Skeletal muscle tissue (tissue), 4 donors: ENCODE results near the gene USF1. TPM values are rescaled to one million over a fixed set of nuclear protein-coding genes. Genes with fewer than 3 reads are reported as not detected.

ENCODE experiments used
- H3K27ac ChIP-seq: one replicate; pipeline ENCODE4 v1.7.0; 2013; ENCODE audit warnings: mild to moderate bottlenecking, low read depth, low read length, inconsistent platforms
- H3K27me3 ChIP-seq, 3 donors: one replicate each; pipeline ENCODE4 v1.7.0; 2013; ENCODE audit warnings: low read length in 3 of 3; ENCODE audit not compliant: control insufficient read depth in 3 of 3, insufficient read depth in 3 of 3
- H3K36me3 ChIP-seq, 3 donors: one replicate each; pipeline ENCODE4 v1.7.0; 2013; ENCODE audit warnings: low read length in 3 of 3; ENCODE audit not compliant: control insufficient read depth in 3 of 3, insufficient read depth in 3 of 3
- H3K4me1 ChIP-seq, 3 donors: one replicate each; pipeline ENCODE4 v1.7.0; 2013; ENCODE audit warnings: low read length in 3 of 3, mild to moderate bottlenecking in 3 of 3; ENCODE audit not compliant: control insufficient read depth in 3 of 3, insufficient read depth in 3 of 3
- H3K4me3 ChIP-seq, 3 donors: one replicate each; pipeline ENCODE4 v1.7.0; 2013; ENCODE audit warnings: low read length in 3 of 3
- H3K9ac ChIP-seq, 3 donors: one replicate each; pipeline ENCODE4 v1.7.0; 2013; ENCODE audit warnings: low read length in 3 of 3, mild to moderate bottlenecking in 3 of 3, moderate library complexity in 2 of 3, low read depth in 1 of 3
- H3K9me3 ChIP-seq, 3 donors: one replicate each; pipeline ENCODE4 v1.7.0; 2013; ENCODE audit warnings: low read length in 3 of 3; ENCODE audit not compliant: control insufficient read depth in 3 of 3
- total RNA-seq: library from RNA; depleted of rRNA; stranded (reverse); fragments of >200 nt; gene quantifications from one replicate; pipeline ENCODE4 v1.2.3, GENCODE V29; 2014
- donor health status: Osteomylitis.

The USF1 gene
- total RNA-seq, 1 donor from 2014 or later: 66.3 TPM

DNA sequence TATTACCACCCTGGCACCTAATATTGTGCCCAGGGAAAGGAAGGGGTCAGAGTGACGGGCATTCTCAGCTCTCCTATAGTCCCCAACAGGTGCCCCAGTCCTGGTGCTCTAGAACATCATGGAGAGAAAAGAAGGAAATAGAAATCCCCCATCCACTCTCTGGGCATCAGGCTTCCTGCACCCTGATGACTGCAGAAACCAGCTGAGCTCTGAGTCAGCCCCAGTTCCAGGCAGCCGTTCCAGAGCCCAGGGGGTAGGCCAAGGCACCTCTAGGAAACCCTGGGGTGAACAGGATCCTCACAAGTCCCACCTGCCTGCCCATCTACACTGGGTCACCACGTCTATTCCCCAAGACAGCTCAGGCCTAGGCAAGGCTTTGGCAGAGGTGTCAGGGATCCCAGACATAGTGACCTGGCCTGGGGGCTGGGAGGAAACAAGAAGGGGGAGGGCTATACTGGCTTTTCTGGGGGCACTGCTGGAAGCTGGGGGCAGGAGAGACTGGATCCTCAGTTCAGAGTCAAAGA lies 42.9 kb upstream of the USF1 start:
- Histone ChIP-seq H3K27me3 (no peaks in the 10 kb centered on the region), H3K4me1 (peaks cover 0 to 5% (median 0%) of the 10 kb centered on the region in 3 donors), H3K36me3 (no peaks in the 10 kb centered on the region), H3K9ac (no peak overlapping the region), H3K27ac (no peak overlapping the region), H3K4me3 (no peak overlapping the region), H3K9me3 (no peaks in the 10 kb centered on the region)

DNA sequence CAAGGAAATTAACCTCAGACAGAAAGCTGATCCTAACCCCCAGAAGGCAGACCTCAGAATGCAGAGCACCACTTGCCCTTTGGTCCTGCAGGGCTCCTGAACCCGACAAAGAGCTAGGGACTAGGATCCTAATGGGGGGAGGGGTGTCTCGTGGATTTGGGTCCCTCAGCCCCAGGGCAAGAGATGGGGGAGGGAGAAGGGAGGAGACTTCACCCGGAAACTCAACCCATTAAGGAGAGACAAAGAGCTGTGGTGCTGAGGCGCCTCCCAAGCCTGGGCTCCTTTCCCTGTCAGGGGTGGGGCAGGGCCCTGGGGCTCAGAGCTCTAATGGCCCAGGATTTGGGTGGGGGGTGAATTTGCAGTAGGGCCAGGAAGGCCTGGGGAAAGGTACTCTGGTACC lies 40.7 kb upstream of the USF1 start:
- peaks cover 0 to 12% (median 4%) of the 10 kb centered on the region in 3 donors for H3K4me1 ChIP-seq
- H3K9ac ChIP-seq: no peak overlapping the region
- no peaks in the 10 kb centered on the region for H3K9me3 ChIP-seq
- no peaks in the 10 kb centered on the region for H3K27me3 ChIP-seq
- no peak overlapping the region for H3K27ac ChIP-seq
- H3K4me3 ChIP-seq: no peak overlapping the region
- H3K36me3 ChIP-seq: no peaks in the 10 kb centered on the region

DNA sequence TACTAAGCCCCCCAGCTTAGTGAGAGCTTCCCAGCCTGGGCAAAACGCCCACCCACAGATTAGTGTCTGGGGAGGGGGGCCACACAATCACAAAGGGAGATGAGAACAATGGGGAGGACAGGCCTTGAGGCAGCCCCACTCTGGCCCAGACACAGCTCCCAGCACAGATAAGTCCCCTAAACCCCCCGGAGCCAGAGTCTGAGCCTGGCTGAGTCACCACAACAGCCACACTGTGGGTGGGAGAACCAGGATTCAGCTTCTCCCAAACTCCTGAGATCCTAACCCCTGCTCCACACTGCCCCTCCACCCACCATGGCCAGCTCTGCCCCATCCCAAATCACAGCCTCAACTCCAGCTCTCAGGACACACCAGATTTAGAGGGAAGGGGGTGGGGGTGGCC lies 39.4 kb upstream of the USF1 start:
- Histone ChIP-seq H3K4me3 (no peak overlapping the region), H3K27ac (no peak overlapping the region), H3K9me3 (no peaks in the 10 kb centered on the region), H3K9ac (no peak overlapping the region), H3K36me3 (no peaks in the 10 kb centered on the region), H3K27me3 (no peaks in the 10 kb centered on the region), H3K4me1 (peaks cover 0 to 12% (median 4%) of the 10 kb centered on the region in 3 donors)

DNA sequence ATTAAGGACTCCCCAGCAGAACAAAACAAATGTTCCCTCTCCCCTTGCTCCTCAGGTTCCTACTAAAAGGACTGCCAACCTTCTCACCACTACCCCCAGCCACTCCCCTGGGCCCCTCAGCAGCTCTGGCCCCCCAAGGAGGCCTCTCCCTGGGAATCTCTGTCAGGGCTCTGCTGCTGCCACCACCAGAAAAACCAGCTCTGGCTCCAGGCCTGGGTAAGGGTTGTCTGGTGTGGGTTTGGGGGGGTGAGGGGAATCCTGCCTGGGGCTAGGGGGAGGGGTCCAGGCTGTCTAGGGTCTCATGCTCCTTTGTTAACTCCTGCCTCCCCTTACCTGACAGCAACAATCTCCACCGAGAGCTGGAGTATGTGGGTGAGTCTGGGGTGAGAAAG lies 38.8 kb upstream of the USF1 start:
- Histone ChIP-seq H3K27me3 (peaks cover 0 to 3% (median 0%) of the 10 kb centered on the region in 3 donors), H3K9ac (no peak overlapping the region), H3K36me3 (no peaks in the 10 kb centered on the region), H3K4me1 (peaks cover 0 to 12% (median 4%) of the 10 kb centered on the region in 3 donors), H3K9me3 (no peaks in the 10 kb centered on the region), H3K4me3 (no peak overlapping the region), H3K27ac (no peak overlapping the region)

DNA sequence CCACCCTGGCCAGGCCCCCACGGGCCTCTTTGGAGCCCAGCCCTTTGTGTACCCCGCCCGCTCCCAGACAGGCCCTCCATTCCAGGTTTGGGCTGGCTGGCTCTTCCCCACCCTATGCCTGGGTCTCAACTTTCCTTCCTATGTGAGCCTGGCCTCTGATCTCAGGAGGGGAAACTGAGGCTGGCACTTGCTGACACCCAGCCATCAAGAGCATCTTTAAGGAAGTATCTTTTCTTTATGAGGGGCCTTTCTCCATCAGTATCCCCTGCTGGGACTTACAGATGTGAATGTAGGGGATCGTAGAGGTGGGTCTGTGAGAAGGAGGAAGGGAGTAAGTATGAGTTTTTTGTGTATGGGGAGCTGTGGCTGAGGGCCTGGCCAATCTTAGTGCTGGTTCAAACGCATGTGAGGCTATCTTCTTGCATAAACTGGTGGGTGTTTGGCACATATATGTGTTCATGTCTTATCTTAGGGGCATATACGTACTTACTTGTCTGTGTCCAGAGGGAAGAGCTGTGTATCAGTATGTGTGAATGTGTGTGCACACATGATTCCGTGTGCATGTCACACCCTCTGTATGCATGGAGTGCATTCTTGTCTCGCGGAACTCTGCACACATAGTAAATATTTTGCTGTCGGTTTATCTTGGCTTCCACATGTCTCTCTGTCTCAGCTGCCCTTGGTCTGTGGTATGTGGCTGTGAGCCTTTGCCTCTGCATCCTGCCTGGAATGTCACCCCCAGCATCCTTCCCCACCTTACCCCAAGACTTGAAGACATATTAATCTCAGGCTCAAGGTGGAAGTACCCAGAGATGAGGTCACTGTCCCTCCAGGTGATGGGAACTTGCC lies 38.2 kb upstream of the USF1 start:
- no peaks in the 10 kb centered on the region for H3K9me3 ChIP-seq
- no peaks in the 10 kb centered on the region for H3K36me3 ChIP-seq
- peaks cover 0 to 11% (median 4%) of the 10 kb centered on the region in 3 donors for H3K4me1 ChIP-seq
- peaks cover 2 to 9% (median 3%) of the 10 kb centered on the region in 3 donors for H3K27me3 ChIP-seq
- H3K9ac ChIP-seq: no peak overlapping the region
- H3K27ac ChIP-seq: no peak overlapping the region
- no peak overlapping the region for H3K4me3 ChIP-seq

GRCh38 chr1:161082996-161083747 lies 37.4 kb upstream of the USF1 start:
- H3K9ac ChIP-seq: no peak overlapping the region
- no peaks in the 10 kb centered on the region for H3K9me3 ChIP-seq
- no peaks in the 10 kb centered on the region for H3K36me3 ChIP-seq
- peaks cover 0 to 8% (median 4%) of the 10 kb centered on the region in 3 donors for H3K4me1 ChIP-seq
- peaks cover 2 to 10% (median 3%) of the 10 kb centered on the region in 3 donors for H3K27me3 ChIP-seq
- H3K4me3 ChIP-seq: no peak overlapping the region
- peak overlapping the region; percentile 30 for H3K27ac ChIP-seq

- no peak overlapping the region for H3K4me3 ChIP-seq
- H3K27ac ChIP-seq: peak overlapping the region; percentile 30
- no peak overlapping the region for H3K9ac ChIP-seq
- no peaks in the 10 kb centered on the region for H3K36me3 ChIP-seq
- peaks cover 0 to 8% (median 4%) of the 10 kb centered on the region in 3 donors for H3K4me1 ChIP-seq
- H3K9me3 ChIP-seq: no peaks in the 10 kb centered on the region
- peaks cover 2 to 10% (median 3%) of the 10 kb centered on the region in 3 donors for H3K27me3 ChIP-seq
Measured at GRCh38 chr1:161082483-161082882, 36.7 kb upstream of the USF1 start.

GRCh38 chr1:161081519-161081918 lies 35.7 kb upstream of the USF1 start:
- Histone ChIP-seq H3K4me3 (no peak overlapping the region), H3K27me3 (peaks cover 2 to 10% (median 3%) of the 10 kb centered on the region in 3 donors), H3K4me1 (peaks cover 0 to 8% (median 4%) of the 10 kb centered on the region in 3 donors), H3K9me3 (no peaks in the 10 kb centered on the region), H3K36me3 (no peaks in the 10 kb centered on the region), H3K9ac (no peak overlapping the region), H3K27ac (no peak overlapping the region)

DNA sequence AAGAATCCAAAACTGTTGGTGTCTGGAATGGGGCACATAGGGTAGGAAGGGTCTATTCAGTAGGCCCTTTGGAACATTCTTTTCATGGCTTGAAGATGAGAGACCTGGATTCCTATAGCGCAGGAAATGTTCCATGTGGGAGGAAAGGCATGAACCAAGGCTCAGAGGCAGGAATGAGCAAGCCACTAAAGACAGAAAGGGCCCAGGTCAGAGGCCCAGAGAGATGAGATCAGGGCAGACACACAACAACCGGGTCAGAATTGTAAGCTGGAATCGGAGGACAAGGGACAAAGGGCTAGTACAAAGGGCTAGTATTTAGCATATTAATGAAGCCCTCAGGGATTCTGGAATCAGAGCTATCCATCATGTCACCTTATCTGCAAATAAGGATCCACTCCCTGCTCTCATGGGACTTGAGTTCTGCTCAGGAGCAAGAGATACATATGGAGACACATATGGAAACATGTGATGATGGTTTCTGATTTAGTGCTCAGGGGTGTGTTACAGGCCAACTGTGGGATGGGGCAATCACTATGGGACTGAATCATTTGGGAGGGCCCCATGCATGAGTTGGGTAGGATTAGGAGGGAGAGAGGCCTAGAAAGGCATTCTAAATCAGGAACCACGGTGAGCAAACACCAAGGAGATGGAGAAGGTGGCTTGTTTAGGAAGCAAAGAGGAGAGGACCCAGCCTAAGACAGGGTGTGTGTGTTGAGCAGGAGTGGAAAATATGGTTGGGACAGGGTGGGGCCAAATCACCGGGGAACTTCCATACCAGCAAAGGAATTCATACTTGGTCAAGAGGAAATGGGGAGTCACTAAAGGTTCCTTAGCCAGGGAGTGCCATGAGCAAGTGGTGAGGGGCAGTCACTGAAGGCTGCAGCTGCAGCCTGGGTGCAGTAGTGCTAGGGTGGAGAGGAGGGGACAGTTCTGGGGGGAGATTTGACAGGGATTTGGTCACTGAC lies 34.9 kb upstream of the USF1 start:
- H3K9ac ChIP-seq: no peak overlapping the region
- H3K4me1 ChIP-seq: peaks cover 0 to 8% (median 4%) of the 10 kb centered on the region in 3 donors
- H3K9me3 ChIP-seq: no peaks in the 10 kb centered on the region
- peaks cover 2 to 10% (median 3%) of the 10 kb centered on the region in 3 donors for H3K27me3 ChIP-seq
- no peaks in the 10 kb centered on the region for H3K36me3 ChIP-seq
- no peak overlapping the region for H3K4me3 ChIP-seq
- no peak overlapping the region for H3K27ac ChIP-seq
